HT1080 (cell line): ENCODE results near the gene TTC24. TPM values are rescaled to one million over a fixed set of nuclear protein-coding genes. Genes with fewer than 3 reads are reported as not detected.
"Not testable (repeated sequence)": the region's sequence is repeated elsewhere in the genome, so short reads cannot be mapped to it uniquely, and the experiment has no call there.

ENCODE experiments used
- DNase-seq: peaks from one replicate; pipeline ENCODE4 v3.0.0-alpha.2; 2015; ENCODE audit warnings: low read depth
- total RNA-seq: library from RNA; depleted of rRNA; stranded (reverse); fragments of >200 nt; shearing (Covaris generic); gene quantifications from 2 replicates; pipeline ENCODE4 v1.2.3, GENCODE V29; 2014

Gene TTC24
- total RNA-seq, 1 experiment from 2014 or later: not detected

DNA sequence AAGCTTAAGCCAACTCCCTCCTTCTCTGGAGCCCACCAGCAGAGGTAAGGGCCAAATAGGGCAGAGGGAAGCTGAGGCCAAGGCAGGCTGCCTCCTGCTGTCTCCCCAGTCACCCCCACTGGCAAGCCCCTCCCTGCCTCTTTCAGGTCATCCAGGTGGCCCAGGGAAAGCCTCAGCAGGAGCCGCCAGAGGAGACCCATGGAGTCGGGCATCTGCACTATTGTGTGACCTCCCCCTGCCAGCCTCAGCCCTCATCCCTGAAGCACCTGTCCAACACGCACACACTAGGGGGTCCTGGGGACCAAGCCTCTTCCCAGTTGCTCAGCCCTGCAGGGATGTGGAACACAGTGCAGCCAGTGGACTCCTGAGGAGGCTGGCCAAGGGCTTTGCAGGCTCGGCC lies 6.8 kb downstream of the TTC24 start:
- no peak for DNase-seq

DNA sequence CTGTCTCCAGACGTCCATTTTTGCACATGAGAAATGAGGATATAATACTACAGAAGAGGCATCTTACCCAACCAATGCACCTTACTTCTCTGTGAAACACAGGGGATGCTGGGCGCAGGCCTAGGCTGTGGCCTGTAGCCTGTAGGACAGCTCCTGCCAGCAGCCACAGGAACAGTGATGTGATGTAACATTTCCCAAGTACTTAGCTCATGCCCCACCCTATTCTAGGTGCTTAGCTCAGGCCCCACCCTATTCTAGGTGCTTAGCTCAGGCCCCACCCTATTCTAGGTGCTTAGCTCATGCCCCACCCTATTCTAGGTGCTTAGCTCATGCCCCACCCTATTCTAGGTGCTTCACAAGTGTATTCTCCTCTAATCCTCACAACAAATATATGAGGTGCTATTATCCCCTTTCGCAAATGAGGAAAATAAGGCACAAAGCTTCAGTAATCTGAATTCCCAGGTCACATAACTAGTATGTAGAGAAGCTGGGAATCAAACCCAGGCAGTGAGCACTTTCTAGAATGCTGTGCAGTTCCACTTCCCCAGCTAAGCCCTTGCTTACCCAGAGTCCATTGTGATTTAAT lies 7.5 kb downstream of the TTC24 start:
- no peak for DNase-seq

DNA sequence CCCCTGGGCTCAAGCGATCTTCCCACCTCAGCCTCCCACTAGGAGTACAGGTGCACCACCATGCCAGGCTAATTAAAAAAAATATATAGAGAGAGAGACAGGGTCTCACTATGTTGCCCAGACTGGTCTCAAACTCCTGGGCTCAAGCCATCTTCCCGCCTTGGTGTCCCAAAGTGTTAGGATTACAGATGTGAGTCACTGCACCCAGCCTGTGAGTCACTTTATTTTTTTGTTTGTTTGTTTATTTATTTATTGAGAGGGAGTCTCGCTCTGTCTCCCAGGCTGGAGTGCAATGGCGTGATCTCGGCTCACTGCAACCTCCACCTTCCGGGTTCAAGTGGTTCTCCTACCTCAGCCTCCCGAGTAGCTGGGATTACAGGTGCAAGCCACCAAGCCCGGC lies 8.4 kb downstream of the TTC24 start:
- DNase-seq: not testable (repeated sequence)

DNA sequence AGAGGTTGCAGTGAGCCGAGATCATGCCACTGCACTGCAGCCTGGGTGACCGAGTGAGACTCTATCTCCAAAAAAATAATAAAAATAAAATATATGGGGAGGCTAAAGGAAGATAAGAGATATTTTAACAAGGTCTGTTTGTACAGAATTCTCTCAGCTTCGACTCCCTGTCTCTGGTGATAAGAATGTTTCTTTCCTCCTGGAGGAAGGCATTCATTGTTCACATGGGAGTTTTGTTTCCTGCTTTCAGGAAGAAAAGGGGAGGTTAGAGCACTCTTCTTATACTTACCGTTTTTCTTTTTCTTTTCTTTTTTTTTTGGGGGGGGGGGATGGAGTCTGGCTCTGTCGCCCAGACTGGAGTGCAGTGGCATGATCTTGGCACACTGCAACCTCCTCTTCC lies 10.0 kb downstream of the TTC24 start:
- no peak for DNase-seq

DNA sequence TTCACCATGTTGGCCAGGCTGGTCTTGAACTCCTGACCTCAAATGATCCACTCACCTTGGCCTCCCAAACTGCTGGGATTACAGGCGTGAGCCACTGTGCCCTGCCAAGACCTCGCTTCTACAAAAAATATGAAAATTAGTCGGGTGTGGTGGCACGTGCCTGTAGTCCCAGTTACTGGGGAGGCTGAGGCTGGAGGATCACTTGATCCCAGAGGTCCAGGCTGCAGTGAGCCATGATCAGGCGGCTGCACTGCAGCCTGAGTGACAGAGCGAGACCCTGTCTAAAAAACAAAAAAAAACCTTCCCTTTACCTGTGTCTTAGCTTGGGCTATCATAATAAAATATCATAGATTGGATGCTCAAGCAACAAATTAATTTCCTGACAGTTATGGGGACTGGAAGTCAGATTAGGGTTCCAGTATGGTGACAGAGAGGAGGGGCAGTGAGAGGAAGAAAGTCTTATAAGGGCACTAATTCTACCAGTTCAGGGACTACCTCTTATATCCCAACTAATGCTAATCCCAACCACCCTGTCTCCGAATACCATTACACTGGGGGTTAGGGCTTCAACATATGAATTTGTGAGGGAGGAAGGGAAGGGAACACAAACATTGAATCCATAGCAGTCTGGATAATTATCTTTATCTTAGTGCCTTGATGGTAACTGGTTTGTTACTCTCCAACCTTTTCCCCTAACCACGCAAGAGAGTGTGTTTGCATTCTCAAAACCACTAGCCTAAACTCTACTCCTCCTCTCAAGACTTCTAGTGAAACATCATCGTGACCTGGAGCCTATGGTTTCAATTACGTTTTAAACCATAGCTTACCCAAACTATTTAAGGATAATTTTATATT lies 11.0 kb downstream of the TTC24 start:
- DNase-seq: no peak

DNA sequence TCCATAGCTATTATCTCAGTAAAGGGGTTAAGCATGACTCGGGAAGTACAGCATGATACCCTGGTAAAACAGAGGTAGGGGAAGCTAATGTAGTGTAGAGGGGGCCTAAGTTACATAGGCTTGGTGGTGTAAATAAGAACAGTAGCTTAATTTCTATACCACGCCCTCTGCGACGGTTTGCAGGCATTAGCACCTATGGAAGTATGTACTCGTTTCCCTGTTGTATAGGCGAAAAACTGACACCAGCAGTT lies 11.6 kb downstream of the TTC24 start:
- no peak for DNase-seq

DNA sequence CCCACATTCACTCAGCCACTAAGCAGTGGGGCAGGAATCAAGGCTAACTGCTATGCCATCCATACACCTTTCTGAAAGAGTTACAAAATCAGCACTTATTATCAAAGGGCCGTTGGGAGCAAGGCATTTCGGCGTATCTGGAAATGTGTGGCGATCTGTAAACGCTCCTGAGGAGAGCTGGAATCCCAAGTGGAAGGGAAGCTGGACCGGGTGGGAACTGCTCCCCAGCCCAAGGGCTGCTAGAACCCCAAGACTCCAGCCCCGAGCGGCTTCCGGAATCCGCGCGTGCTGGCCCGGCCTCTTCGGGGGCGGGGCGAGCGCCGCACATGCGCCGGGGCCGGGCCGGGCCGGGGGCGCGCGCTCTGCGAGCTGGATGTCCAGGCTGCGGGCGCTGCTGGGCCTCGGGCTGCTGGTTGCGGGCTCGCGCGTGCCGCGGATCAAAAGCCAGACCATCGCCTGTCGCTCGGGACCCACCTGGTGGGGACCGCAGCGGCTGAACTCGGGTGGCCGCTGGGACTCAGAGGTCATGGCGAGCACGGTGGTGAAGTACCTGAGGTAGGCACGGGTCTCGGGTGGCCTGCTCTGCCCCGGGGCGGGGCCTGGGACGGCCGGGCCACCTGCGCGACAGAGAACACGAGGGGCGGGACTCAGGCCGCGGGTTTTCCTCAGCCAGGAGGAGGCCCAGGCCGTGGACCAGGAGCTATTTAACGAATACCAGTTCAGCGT lies 12.1 kb downstream of the TTC24 start, which contains the start of gene NAXE:
NAXE (plus strand) TSS at position 345 of the 726 bp plus-strand sequence; CDS start at position 374, 29 bp downstream.
- DNase-seq: peak; percentile 63

DNA sequence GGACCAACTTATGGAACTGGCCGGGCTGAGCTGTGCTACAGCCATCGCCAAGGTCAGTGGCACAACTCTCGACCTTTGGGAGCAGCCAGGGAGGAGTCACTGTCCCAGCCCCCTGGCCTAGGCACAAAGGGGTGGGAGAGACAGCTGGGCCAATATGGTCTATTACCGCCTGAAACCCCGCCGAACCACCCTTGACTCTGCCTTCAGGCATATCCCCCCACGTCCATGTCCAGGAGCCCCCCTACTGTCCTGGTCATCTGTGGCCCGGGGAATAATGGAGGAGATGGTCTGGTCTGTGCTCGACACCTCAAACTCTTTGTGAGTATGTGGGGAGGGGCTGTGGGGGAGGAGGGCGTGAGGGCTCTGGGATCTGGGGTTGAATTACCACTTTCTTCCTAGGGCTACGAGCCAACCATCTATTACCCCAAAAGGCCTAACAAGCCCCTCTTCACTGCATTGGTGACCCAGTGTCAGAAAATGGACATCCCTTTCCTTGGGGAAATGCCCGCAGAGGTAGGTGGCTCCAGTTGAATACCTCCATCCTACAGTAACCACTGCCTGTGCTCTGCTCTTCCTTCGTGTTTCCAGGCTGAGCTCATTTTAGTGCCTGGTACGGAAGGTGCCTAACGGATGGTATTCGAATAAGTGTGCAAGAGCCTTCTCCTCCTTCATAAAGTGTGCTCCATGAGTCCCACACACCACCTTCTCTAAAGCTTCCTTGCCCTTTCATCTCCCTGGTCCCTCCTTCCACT lies 12.8 kb downstream of the TTC24 start:
- DNase-seq: no peak

DNA sequence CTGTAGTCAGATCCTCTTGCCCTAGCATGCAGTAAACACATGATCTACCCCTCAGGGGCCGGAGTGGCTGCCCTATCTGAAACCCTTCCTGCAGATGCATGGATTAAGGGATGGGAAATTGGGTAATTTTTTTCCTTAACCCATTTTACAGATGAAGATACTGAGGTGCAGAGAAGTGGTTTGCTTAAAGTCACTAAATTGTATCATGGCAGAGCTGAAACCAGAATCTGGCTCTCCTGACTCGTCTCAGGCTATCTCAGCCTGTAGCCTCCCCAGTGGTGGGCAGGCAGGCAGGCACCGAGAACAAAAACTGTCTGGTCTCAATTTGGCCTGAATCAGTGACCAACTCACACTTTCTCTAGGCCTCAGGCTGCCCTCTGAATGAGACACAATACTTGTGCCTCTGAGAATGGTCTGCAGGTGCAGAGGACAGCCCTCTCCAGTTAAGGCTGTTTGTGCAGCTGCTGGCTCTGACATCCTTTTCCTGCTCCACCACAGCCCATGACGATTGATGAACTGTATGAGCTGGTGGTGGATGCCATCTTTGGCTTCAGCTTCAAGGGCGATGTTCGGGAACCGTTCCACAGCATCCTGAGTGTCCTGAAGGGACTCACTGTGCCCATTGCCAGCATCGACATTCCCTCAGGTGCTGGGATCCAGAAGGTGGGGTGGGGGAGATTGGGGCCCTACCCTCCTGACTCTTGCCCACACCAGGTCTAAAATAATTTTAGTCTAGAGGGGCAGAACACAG lies 13.6 kb downstream of the TTC24 start:
- no peak for DNase-seq

DNA sequence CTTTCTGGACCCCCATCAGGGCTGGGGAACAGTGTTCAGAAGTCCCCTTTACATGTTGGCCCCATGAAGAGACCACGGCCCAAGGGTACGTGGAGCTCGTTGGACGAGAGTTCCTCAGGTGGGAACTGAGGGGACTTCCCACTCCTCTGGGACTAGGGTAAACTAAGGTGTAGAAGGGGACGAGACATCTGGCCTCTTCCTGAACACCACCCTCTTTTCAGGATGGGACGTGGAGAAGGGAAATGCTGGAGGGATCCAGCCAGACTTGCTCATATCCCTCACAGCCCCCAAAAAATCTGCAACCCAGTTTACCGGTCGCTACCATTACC lies 14.1 kb downstream of the TTC24 start:
- DNase-seq: no peak

DNA sequence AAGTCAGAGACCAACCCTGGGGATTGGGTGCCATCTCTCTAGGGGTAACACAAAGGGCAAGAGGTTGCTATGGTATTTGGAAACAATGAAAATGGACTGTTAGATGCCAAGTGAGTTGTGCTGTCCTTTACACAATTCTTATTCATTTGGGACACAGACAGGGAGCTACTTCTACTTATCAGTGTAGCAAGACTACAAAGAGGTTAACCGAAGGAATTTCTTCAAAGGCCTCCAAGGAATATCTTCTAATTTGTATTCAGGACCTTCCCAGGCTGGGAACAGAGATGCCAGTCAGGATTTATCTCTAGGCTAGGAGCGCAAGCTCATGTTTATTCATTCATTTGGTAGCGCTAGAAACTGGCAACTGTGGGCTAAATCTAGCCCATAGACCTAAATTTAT lies 14.7 kb downstream of the TTC24 start:
- no peak for DNase-seq

DNA sequence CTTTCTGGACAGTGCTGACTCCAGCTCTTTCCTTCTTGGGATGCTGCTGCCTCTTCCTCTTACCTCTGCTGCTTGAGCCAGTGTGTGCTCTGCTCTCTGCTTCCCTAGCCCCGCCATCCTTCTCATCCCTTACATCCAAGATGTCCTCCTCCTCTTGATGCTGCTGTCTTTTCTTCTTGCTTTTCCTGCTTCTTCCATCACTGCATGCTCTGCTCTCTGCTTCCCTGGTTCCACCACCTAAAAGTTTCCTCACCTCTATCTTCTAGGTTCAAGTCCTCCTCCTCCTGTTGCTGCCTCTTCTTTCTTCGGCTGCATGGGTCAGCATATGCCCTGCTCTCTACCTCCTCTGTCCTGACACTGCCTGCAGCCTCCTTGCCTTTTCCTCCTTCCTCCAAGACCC lies 15.5 kb downstream of the TTC24 start:
- DNase-seq: no peak

DNA sequence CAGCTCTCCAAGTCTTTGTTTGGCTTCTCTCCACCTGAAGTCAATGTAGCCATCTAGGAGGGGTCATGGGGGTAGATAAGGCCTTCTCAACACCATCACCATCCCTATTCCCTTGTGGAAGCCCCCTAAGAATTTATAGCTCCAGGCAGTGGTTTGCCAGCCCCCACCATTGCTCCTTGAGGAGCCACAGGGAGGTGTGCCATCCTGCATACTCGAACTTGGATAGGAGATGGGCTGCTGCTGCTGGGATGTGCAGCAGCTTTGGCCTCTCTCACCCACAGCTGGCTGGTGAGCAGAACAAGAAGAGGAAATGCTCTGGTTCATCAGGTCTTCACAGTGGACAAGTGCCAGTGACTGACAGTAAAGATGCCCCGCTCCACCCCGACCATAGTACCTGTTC lies 16.9 kb downstream of the TTC24 start:
- no peak for DNase-seq

DNA sequence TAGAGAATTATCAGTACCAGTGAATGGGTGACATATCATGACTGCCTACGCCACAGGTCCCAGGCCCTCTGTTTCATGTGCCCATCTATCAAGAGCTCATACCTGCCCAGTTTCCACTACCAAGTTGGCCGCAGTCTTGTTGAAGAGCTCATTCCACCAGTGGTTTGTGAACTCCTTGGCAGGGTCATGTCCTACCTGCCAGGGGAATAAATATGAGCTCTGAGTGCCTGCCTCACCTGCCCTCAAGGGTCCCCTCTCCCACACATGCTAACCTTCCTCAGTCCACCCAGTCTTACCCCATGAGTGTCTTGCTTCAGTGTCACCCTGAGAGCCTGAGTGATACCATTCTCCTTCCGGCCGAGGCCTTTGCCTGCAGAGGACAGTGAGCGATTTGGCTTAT lies 18.6 kb downstream of the TTC24 start:
- no peak for DNase-seq

DNA sequence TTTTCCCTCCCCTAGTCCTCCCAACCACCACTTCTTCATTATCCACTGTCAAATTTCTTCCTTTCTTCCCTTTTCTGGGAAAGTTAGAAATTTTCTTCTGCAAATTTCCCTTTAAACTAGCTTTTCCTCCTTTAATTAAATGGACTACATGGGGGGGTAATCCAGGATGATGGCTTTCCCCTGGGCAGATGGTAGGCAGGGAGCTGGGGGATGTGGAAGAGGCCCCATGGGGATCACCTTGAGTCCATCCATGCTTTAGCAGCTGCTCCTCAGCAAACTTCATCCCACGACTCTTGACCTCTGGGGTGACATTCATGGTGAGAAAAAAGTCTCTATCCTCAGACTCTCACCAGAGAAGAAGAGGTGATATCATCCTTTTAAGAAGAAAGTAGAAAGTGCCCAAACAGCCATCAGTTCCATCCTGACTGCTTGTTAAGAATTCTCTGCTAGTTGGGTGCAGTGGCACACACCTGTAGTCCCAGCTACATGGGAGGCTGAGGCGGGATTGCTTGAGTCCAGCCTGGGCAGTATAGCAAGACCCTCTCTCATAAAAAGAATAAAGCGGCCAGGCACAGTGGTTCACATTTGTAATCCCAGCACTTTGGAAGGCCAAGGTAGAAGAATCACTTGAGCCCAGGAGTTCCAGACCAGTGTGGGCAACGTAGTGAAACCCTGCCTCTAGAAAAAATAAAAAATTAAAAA lies 19.4 kb downstream of the TTC24 start:
- no peak for DNase-seq

DNA sequence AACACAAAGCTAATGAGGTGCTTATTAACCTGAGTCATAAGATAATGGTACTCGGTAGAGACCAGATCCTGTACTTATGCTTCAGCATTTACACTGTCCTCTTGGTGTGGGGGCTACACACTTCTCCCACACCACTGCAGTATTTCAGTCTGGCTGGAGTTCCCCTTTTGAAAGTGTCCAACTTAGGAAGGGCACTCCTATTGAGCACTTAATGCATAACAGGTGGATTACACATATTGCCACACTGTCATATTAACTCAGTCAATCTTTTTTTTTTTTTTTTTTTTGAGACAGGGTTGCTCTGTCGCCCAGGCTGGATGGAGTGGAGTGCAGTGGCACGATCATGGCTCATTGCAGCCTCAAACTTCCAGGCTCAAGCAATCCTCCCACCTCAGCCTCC lies 20.3 kb downstream of the TTC24 start:
- peak; percentile 46 for DNase-seq

DNA sequence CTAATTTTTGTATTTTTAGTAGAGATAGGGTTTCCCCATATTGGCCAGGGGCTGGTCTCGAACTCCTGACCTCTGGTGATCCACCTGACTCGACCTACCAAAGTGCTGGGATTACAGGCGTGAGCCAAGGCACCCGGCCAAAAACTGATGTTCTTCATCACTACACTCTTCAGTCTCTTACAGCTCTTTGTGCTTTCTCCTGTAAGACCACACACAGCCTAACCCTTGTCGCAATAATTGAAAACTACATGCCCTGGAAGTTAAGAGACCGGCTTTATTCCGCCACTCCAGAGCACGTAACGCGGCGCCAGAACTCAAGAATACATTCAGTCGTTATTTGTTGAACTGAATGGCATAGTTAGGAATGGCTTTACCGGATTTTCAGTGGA lies 21.2 kb downstream of the TTC24 start:
- DNase-seq: no peak

DNA sequence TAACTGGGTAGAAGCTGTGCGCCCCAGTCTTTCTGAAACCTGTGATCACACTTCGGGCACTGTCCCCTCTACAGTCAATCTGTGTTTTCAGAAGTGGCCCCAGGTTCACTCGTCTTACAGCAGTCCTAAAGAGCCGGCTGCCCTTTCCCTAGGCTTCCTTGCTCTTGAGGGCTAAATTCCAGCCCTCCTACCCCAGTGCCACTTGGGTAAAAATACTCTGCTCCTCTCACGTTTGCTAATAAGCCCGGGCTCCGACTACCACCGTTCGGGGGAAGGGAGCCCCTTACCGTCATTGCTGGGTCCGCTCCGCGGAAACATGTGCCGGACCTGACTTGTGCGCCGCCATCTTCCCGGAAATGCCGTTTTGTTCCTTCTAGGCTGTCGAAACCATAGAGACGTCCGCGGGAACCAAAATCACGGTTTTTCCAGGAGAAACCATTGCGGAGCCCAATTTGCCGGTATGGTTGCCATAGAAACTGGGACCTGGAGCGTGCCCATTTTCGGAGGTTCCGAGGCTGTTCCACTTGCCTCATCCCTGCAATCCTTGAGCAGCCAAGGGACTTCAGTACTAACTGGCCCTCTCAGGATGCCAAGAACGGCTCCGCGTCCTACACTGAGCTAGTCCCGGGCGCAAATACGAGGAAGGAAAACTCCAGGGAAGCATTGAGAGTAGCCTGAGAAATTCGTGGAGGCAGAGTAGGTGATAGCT lies 21.8 kb downstream of the TTC24 start, which contains the start of gene GPATCH4:
GPATCH4 (minus strand) TSS at position 358 of the 709 bp plus-strand sequence.
- DNase-seq: peak; percentile 87

DNA sequence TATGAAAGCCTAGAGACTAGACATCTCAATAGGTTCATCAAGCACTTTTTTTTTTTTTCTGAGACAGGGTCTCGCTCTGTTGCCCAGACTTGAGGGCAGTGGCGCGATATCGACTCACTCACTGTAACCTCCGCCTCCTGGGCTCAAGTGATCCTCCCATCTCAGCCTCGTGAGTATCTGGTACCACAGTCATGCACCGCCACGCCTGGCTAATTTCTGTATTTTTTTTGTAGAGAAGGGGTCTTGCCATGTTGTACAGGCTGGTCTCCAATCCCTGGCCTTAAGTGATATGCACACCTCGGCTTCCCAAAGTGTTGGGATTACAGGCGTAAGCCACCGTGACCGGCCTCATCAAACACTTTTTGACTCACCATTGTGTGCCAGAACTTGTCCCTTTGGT lies 22.4 kb downstream of the TTC24 start:
- no peak for DNase-seq

DNA sequence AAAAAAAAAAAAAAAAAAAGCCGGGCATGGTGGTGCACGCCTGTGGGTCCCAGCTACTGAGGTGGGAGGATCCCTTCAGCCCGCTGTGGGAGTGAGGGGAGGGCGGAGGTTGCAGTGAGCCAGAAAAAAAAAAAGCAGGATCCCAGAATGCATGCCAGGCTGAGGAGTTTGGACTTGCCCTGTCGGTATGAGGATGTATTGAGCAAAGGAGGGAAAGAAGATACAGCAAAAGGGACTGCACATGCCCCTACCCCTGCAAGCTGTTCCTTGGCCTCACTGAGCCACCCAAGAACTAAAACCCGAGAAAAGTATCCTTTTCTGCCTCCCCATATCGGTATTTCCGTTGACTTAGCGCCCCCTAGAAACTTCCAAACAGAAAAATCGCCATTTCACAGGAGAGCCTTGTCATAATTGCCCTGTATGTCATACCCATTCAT lies 23.1 kb downstream of the TTC24 start:
- no peak for DNase-seq
